HG03135 (cell line): ENCODE measurements around the gene ARMH2.
"Not testable (repeated sequence)": the region's sequence is repeated elsewhere in the genome, so short reads cannot be mapped to it uniquely, and the experiment has no call there.

ENCODE experiments used
- ATAC-seq: cut with Tn5 transposase; IDR thresholded peaks from one replicate; pipeline ENCODE4 v1.9.1; 2021; ENCODE audit warnings: mild to moderate bottlenecking, moderate library complexity; ENCODE audit not compliant: unreplicated experiment

The ARMH2 gene

DNA sequence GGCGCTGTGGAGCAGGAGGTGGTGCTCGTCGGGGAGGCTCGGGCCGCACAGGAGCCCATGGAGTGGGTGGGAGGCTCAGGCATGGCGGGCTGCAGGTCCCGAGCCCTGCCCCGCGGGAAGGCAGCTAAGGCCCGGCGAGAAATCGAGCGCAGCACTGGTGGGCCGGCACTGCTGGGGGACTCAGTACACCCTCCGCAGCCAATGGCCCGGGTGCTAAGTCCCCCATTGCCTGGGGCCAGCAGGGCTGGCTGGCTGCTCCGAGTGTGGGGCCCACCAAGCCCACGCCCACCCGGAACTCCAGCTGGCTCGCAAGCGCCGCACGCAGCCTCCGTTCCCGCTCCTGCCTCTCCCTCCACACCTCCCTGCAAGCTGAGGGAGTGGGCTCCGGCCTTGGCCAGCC is 32.7 kb downstream of the ARMH2 start:
- ATAC-seq = not testable (repeated sequence)

- not testable (repeated sequence) for ATAC-seq
These were observed 33.6 kb downstream of the ARMH2 start for GRCh38 chr6:24764833-24765828.

DNA sequence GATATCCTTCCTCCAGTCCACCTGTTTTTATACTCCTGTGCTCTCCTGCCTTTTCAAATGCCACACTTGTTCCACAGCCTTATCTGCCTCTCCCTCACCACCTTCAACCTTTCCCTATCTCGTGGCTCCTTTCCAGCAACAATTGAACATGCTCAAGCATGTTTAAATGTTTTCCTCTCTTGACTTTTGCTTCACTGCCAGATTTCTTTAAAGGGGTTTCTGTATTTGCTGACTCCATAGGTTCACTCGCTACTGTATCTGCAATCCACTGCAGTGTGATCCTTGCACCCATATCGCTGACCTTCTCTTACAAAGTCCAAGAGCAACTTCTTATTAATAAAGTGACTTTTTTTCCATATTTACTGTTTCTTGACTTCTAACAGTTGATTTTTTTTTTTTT is 35.1 kb downstream of the ARMH2 start:
- ATAC-seq = no peak

DNA sequence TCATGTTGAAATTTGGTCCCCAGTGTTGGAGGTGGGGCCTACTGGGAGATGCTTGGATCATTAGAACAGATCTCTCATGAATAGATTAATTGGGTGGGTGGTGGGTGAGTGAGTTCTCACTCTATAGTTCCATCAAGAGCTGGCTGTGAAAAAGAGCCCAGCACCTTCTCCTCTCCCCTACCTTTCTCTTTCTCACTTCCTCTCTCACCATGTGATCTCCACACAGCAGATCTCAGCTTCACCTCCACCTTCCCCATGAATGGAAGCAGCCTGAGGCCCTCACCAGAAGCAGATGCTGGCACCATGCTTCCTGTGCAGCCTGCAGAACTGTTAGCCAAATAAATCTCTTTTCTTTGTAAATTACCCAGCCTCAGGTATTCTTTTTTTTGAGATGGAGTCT is 36.9 kb downstream of the ARMH2 start:
- ATAC-seq = no peak

GRCh38 chr6:24761193-24761835 is 37.4 kb downstream of the ARMH2 start:
- ATAC-seq = no peak

DNA sequence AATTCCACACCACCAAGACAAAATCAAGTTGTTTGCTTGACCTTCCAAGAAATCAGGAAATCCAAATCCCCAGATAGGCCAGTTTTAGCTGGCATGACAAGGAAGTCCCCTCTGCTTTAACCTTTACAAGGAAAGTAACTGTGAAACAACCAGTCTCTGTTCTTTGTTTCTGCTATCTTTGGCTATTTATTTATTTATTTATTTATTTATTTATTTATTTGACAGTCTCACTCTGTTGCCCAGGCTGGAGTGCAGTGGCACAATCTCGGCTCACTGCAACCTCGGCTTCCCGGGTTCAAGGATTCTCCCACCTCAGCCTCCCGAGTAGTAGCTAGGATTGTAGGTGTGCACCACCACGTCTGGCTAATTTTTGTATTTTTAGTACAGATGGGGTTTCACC is 38.5 kb downstream of the ARMH2 start:
- ATAC-seq = no peak

GRCh38 chr6:24759718-24760117 is 39.0 kb downstream of the ARMH2 start:
- ATAC-seq = no peak

DNA sequence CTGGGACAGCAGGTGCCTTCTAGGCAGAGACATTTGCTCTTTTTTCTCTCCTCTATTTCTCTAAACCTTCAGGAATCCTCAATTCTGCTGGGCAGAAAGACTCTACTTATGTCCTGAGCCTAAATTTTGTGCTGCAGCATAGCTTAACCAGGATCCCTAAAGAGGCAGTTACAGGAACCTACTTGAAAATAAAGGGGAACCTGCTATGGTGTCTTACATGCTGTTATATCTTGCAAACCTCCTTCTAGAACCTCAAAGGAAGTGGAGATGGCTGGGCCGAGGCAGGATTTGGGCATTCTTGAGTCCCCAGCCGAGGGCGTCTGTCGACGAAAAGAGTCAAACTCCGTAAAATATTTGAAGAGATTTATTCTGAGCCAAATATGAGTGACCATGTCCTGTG is 41.1 kb downstream of the ARMH2 start:
- ATAC-seq = no peak

- ATAC-seq = no peak
These were observed 43.4 kb downstream of the ARMH2 start for GRCh38 chr6:24755279-24755678.

DNA sequence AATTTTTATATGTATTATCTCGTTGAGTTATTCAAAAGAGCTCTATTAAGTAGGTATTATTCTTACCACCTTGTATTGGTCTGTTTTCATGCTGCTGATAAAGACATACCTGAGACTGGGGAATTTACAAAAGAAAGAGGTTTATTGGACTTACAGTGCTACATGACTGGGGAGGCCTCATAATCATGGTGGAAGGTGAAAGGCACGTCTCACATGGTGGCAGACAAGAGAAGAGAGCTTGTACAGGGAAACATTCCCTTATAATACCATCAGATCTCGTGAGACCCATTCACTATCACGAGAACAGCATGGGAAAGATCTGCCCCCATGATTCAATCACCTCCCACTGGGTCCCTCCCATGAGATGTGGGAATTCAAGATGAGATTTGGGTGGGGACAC is 44.3 kb downstream of the ARMH2 start:
- ATAC-seq = not testable (repeated sequence)

DNA sequence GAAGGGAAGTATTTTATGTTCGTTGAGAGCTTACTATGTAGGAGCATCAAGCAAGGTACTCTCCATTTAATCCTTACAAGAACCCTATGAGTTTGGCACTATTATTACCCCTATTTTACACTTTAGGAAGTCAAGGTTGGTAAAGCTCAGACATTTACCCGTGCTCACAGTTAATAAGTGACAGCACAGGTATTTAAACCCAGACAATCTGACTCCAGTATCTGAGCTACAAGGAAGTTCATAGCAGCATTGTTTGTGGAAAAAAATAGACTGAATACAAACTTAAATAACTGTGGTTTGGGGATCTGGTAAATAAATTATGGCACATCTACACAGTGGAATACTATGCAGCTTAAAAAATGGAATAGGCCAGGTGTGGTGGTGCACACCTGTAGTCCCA is 45.2 kb downstream of the ARMH2 start:
- no peak for ATAC-seq

DNA sequence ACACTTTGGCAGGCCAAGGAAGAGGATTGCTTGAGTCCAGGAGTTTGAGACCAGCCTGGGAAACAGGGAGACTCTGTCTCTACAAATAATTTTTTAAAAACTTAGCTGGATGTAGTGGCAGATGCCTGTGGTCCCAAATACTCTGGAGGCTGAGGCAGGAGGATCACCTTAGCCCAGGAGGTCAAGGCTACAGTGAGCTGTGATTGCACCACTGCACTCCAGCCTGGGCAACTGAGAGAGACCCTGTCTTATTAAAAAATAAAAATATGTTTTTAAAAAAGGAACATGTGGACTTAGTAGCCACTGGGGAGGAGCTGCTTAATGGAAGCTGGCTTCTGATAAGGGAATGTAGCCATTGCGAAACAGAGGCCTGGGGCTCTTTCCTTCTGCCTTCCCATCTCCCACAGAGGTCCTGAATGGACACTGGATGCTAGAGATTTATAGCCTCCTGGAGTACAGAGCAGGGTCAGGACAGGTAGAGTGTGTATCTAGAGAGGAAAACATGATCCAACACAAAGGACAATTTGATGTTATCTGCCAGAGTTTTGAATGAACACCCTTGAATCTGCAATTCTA is 45.7 kb downstream of the ARMH2 start:
- ATAC-seq = no peak

DNA sequence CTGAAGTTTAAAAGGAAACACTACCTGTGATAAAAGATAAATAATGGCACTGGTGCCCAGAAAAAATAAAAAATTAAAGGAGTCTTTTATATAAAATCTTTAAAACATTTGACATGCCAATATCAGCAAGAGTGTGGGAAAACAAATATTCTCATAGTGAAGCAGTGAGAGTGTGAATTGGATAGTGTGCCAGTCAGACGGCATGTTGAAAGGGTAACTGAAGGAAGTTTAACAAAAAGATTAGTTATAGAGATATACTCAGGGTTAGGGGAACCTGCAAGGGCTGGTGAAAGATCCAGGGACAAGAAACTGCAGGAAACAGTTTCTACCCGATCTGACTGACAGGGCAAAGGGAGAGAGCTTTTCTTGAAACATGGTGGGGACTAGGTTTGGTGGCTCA is 46.2 kb downstream of the ARMH2 start:
- ATAC-seq = no peak

DNA sequence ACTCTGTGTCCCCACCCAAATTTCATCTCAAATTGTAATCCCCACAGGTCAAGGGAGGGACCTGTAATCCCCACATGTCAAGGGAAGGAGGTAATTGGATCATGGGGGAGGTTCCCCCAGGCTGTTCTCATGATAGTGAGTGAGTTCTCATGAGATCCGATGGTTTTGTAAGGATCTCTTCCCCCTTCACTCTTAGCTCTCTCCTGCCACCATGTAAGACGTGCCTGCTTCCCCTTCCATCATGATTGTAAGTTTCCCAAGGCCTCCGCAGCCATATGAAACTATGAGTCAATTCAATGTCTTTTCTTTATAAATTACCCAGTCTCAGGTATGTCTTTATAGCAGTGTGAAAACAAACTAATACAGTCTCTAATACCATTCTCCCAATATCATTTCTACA is 47.8 kb downstream of the ARMH2 start:
- not testable (repeated sequence) for ATAC-seq

DNA sequence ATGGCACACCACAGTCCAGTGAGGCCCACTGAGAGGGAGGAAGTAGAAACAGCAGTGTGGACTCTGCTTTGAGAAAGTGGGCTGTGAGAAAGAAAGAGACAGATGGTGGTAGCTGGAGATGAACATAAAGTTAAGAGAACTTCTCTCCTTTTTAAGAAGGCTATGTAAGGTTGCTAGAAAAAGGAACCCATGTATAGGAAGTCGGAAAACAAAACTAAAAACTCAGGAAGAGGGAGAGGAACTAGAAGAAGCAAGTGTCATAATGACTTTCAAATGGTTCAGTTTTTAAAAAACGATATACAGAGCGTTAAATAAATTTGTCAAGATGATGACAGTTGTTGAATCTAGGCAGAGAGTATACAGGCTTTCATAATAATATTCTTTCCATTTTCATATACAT is 49.4 kb downstream of the ARMH2 start:
- ATAC-seq = no peak
